AG09309 (cell line): ENCODE results near the gene RBFOX1.

Experiments
- DNase-seq: peaks from one replicate; pipeline ENCODE4 v3.0.0-alpha.2; 2010; ENCODE audit warnings: low read depth
- H3K4me3 ChIP-seq: 2 replicates; pipeline ENCODE4 v1.5.1; 2011; ENCODE audit warnings: mild to moderate bottlenecking, low read depth, low read length, moderate library complexity; ENCODE audit not compliant: control insufficient read depth
- TF ChIP-seq, protein P1 (sequence below): IDR thresholded peaks from 2 replicates; pipeline ENCODE4 v1.5.1; 2011; ENCODE audit warnings: mild to moderate bottlenecking, low read depth, low read length, inconsistent platforms; ENCODE audit not compliant: insufficient read depth, control insufficient read depth; ENCODE audit errors: missing control alignments

Gene RBFOX1

DNA sequence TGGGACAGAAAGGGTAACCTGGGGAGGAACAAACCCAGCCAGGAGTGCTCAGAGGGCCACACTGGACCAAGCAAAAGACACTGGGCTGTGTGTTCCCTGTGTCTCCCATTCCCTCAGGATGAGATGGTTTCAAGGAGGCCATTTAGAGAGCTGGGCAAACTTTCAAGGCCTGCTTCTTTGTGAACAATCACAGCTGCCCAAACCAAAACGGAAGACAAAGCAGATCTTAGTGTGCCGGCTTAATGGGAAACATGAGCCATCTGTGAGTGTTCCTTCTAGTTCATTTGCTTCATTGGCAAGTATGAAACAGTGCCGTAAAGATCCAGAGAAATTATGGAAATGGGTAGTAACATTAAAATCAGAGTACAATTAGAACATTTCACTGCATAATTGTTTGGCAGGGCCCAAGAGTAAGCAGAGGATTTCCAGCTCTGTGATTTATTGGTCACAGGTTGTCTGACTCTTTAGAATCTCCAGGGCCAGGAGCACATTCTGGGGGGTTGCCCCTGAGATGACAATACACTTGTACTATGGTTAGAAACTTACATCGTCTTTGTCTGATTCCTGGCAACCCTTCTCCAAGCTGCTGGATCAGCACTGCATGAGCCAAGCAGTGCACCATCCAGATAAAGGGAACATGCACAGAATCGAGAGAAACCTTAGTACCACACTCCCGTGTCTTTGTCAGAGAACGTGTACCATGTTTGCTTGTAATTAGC, 412.1 kb downstream of the RBFOX1 start:
- no peak overlapping the region for H3K4me3 ChIP-seq
- no peak for DNase-seq
- TF ChIP-seq, protein P1, sequence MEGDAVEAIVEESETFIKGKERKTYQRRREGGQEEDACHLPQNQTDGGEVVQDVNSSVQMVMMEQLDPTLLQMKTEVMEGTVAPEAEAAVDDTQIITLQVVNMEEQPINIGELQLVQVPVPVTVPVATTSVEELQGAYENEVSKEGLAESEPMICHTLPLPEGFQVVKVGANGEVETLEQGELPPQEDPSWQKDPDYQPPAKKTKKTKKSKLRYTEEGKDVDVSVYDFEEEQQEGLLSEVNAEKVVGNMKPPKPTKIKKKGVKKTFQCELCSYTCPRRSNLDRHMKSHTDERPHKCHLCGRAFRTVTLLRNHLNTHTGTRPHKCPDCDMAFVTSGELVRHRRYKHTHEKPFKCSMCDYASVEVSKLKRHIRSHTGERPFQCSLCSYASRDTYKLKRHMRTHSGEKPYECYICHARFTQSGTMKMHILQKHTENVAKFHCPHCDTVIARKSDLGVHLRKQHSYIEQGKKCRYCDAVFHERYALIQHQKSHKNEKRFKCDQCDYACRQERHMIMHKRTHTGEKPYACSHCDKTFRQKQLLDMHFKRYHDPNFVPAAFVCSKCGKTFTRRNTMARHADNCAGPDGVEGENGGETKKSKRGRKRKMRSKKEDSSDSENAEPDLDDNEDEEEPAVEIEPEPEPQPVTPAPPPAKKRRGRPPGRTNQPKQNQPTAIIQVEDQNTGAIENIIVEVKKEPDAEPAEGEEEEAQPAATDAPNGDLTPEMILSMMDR = no peak

DNA sequence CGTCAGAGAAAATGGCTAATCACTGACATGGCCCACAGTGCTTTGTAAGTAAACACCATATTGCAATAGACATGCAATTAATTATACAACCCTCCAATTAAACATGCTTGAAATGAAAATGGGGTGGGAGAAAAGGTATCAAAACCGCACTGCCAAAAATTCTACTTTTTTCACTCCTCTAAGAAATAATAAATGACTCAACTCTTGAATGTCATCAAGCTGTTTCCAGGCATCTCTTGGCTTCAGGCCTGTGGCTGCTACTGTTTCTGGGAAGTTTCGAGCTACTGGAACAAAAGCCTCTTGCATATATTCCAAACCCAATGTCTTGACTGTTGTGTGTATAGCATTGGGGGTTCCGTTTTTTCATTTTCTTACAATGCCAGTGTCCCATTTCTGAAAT, 412.6 kb downstream of the RBFOX1 start:
- DNase-seq = no peak
- no peak overlapping the region for H3K4me3 ChIP-seq
- TF ChIP-seq, protein P1 = no peak

DNA sequence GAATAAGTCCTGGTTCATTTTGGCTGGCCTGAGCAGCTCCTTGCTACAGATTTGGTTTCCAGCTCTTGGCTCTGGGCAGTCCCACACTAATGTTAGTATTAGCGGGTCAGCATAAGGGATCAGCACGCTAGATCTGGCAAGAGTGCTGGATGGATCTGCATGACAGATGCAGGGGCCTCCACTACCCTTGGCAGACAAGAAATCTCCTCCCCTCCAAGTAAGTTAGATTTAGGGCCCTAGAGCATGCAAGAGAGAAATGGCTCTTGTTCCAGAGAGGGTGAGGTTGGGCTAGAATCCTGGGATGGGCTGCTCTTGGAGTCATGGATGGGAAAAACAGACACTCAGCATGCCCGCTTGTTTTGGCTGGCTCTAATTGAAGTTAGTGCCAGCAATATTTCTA, 414.3 kb downstream of the RBFOX1 start:
- no peak overlapping the region for H3K4me3 ChIP-seq
- DNase-seq = no peak
- TF ChIP-seq, protein P1 = no peak

DNA sequence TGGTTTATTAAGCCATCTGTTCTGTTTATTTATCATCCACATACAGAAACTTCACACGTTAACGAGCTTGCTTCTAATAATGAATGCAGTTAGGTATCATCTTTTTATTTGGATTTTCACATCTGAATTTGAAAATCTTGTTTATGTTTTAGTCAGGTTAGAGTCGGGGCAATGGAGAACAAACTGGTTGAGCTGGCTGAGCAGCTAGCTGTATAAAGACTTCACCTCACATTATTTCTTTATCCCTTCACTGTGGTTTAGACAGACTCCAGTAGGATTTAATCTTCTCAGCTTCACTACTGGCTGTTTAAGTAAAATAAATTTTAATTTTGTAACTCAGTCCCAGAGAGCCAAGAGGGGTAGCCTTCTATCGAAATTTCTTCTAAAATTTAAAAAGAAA, 415.9 kb downstream of the RBFOX1 start:
- H3K4me3 ChIP-seq = no peak overlapping the region
- TF ChIP-seq, protein P1 = no peak
- DNase-seq = no peak

DNA sequence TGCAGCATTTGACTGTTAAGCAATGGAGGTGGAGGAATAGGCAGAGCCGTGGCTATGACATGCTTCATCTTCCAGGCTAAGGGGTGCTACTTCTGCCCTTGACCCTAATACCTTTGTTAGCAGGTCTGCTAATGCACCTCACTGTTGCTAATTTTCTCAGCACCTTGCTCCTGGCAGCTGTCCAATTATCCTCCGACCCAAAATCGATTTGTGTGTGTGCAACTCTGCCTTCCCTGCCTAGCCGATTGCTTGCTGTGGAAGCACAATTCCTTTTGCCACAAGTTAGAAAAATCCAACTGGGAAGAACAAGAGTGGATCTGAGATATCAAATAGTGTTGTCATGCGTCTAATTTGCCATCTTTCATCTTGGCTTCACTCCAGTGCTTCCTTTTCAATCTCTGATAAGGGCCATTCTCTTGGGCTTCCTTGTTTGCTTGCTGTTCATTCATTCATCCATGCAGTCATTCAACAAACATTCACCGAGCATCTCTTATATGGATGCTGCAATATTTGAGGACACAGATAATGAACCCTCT, 422.8 kb downstream of the RBFOX1 start:
- H3K4me3 ChIP-seq = no peak overlapping the region
- TF ChIP-seq, protein P1 = no peak
- no peak for DNase-seq
